Measurements from ENCODE around the gene RBBP4.

DNA sequence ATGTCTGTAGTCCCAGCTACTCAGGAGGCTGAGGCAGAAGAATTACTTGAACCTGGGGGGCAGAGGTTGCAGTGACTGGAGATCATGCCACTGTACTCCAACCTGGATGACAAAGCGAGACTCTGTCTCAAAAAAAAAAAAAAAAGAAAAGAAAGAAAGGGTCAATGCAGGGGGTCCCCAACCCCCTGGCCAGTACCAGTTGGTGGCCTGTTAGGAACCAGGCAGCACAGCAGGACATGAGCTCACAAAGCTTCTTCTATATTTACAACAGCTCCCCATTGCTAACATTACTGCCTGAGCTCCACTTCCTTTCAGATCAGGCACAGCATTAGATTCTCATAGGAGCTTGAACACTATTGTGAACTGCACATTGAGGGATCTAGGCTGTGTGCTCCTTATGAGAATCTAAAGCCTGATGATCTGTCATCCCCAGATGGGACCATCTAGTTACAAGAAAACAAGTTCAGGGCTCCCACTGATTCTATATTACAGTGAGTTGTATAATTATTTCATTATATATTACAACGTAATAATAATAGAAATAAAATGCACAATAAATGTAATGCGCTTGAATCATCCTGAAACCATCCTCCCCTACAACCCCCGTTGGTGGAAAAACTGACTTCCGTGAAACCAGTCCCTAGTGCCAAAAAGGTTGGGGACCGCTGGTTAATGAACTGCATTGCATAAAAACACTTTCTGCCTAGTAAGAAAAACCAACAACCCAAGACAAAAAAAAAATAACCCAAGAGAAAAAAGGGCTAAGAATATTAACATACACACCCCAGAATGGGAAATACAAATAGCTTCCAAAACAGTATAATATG, 3.5 kb upstream of the RBBP4 start:
- TF ChIP-seq, protein P1, sequence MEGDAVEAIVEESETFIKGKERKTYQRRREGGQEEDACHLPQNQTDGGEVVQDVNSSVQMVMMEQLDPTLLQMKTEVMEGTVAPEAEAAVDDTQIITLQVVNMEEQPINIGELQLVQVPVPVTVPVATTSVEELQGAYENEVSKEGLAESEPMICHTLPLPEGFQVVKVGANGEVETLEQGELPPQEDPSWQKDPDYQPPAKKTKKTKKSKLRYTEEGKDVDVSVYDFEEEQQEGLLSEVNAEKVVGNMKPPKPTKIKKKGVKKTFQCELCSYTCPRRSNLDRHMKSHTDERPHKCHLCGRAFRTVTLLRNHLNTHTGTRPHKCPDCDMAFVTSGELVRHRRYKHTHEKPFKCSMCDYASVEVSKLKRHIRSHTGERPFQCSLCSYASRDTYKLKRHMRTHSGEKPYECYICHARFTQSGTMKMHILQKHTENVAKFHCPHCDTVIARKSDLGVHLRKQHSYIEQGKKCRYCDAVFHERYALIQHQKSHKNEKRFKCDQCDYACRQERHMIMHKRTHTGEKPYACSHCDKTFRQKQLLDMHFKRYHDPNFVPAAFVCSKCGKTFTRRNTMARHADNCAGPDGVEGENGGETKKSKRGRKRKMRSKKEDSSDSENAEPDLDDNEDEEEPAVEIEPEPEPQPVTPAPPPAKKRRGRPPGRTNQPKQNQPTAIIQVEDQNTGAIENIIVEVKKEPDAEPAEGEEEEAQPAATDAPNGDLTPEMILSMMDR (IDR thresholded peaks at IDR 0.05), result no peak
- no peak for TF ChIP-seq POLR2A (IDR thresholded peaks at IDR 0.05)
- no peak for TF ChIP-seq EP300 (IDR thresholded peaks at IDR 0.05; ENCODE audit: low read depth)
- TF ChIP-seq POLR2AphosphoS5 (IDR thresholded peaks at IDR 0.05), result no peak

All from transverse colon (tissue), 4 donors.